HepG2 (cell line): ENCODE results near the gene WDR54. TPM values are rescaled to one million over a fixed set of nuclear protein-coding genes. Genes with fewer than 3 reads are reported as not detected.
A peak's percentile ranks its signal among the peaks of the same experiment; 100 is the strongest.

Source experiments
- ADNP ChIP-seq: sonication (generic); formaldehyde crosslinking; IDR thresholded peaks from 2 replicates; pipeline ENCODE4 v1.4.0; 2020; ENCODE audit warnings: missing genetic modification reagents
- CENPT ChIP-seq: sonication (generic); formaldehyde crosslinking; IDR thresholded peaks from 2 replicates; pipeline ENCODE4 v1.8.0; 2022; ENCODE audit warnings: low read depth, mild to moderate bottlenecking, moderate library complexity, missing genetic modification reagents
- CREM ChIP-seq, 2 experiments: sonication (generic) in 1 of 2; formaldehyde crosslinking in 1 of 2; IDR thresholded peaks; 2 replicates each; pipeline versions ENCODE4 v1.4.0 to v1.6.1; 2016 to 2020; ENCODE audit warnings: antibody characterized with exemption in 1 of 2, mild to moderate bottlenecking in 1 of 2, missing genetic modification reagents in 1 of 2
- FOXK2 ChIP-seq: fragments of 450-650 bp; IDR thresholded peaks from 2 replicates; pipeline ENCODE4 v1.6.1; 2016
- GFI1 ChIP-seq: sonication (generic); formaldehyde crosslinking; IDR thresholded peaks from 2 replicates; pipeline ENCODE4 v1.5.0; 2020; ENCODE audit warnings: missing genetic modification reagents, mild to moderate bottlenecking, borderline replicate concordance
- GTF3A ChIP-seq: sonication (generic); formaldehyde crosslinking; conservative IDR thresholded peaks from 2 replicates; pipeline ENCODE4 v1.4.0; 2020; ENCODE audit warnings: mild to moderate bottlenecking, missing genetic modification reagents
- HMGA1 ChIP-seq: sonication (generic); formaldehyde crosslinking; conservative IDR thresholded peaks from 2 replicates; pipeline ENCODE4 v1.4.0; 2020; ENCODE audit warnings: missing genetic modification reagents
- NFKB2 ChIP-seq: sonication (generic); formaldehyde crosslinking; IDR thresholded peaks from 2 replicates; pipeline ENCODE4 v1.4.0; 2020; ENCODE audit warnings: missing genetic modification reagents, borderline replicate concordance
- PCBP1 ChIP-seq: fragments of 200-400 bp; formaldehyde crosslinking; IDR thresholded peaks from 2 replicates; pipeline ENCODE4 v1.6.1; 2017; ENCODE audit warnings: mild to moderate bottlenecking, low read depth, low read length, borderline replicate concordance
- SMARCE1 ChIP-seq: fragments of 450-650 bp; IDR thresholded peaks from 2 replicates; pipeline ENCODE4 v1.6.1; 2017; ENCODE audit warnings: borderline replicate concordance
- SMYD3 ChIP-seq: sonication (generic); formaldehyde crosslinking; IDR thresholded peaks from 2 replicates; pipeline ENCODE4 v1.8.1; 2023; ENCODE audit warnings: mild to moderate bottlenecking, missing genetic modification reagents
- THAP8 ChIP-seq: sonication (generic); formaldehyde crosslinking; IDR thresholded peaks from 2 replicates; pipeline ENCODE4 v1.5.1; 2020; ENCODE audit warnings: missing genetic modification reagents, mild to moderate bottlenecking, borderline replicate concordance
- ZFP36 ChIP-seq: fragments of 150-350 bp; IDR thresholded peaks from 2 replicates; pipeline ENCODE4 v1.6.1; 2018; ENCODE audit warnings: borderline replicate concordance, low read length, low read depth; ENCODE audit not compliant: partially characterized antibody
- ZFP36L2 ChIP-seq: sonication (generic); formaldehyde crosslinking; IDR thresholded peaks from 2 replicates; pipeline ENCODE4 v1.4.0; 2020; ENCODE audit warnings: missing genetic modification reagents
- ZNF10 ChIP-seq: sonication (generic); formaldehyde crosslinking; IDR thresholded peaks from 2 replicates; pipeline ENCODE4 v1.4.0; 2020; ENCODE audit warnings: mild to moderate bottlenecking, low read depth, missing genetic modification reagents, borderline replicate concordance
- ZNF350 ChIP-seq: sonication (generic); formaldehyde crosslinking; IDR thresholded peaks from 2 replicates; pipeline ENCODE4 v1.4.0; 2020; ENCODE audit warnings: mild to moderate bottlenecking, low read depth, missing genetic modification reagents, borderline replicate concordance
- ZNF382 ChIP-seq: sonication (generic); formaldehyde crosslinking; IDR thresholded peaks from 2 replicates; pipeline ENCODE4 v1.5.0; 2020; ENCODE audit warnings: missing genetic modification reagents, mild to moderate bottlenecking, borderline replicate concordance
- ZNF788 ChIP-seq: sonication (generic); formaldehyde crosslinking; IDR thresholded peaks from 2 replicates; pipeline ENCODE4 v1.5.0; 2020; ENCODE audit warnings: mild to moderate bottlenecking, missing genetic modification reagents, borderline replicate concordance
- ZSCAN21 ChIP-seq: sonication (generic); formaldehyde crosslinking; IDR thresholded peaks from 2 replicates; pipeline ENCODE4 v1.8.0; 2022; ENCODE audit warnings: mild to moderate bottlenecking, missing genetic modification reagents, moderate library complexity, borderline replicate concordance
- polyA plus RNA-seq, 8 experiments: library from polyadenylated mRNA; depleted of rRNA in 3 of 8; stranded (reverse) in 7 of 8; unstranded in 1 of 8; fragments of >200 nt; fragmentation: Illumina TruSeq in 4 of 8; extraction: Trizol in 4 of 8; gene quantifications; 2 replicates each; pipeline versions ENCODE4 v1.2.1 to v1.2.3, GENCODE V29; 2011 to 2016; ENCODE audit warnings: low read depth in 4 of 8, missing spikeins in 1 of 8, mixed read lengths in 1 of 8; ENCODE audit not compliant: insufficient read depth in 1 of 8
- total RNA-seq, 5 experiments: library from RNA; depleted of rRNA; stranded (reverse); fragments of >200 nt; fragmentation: Illumina TruSeq; extraction: Trizol; gene quantifications; 2 replicates each; pipeline ENCODE4 v1.2.3, GENCODE V29; 2016; ENCODE audit warnings: low read depth in 1 of 5
- TF ChIP-seq, protein P1 (sequence below): sonication (generic); formaldehyde crosslinking; IDR thresholded peaks from 2 replicates; pipeline ENCODE4 v1.5.0; 2020; ENCODE audit warnings: missing genetic modification reagents, mild to moderate bottlenecking, borderline replicate concordance
- TF ChIP-seq, protein P2 (sequence below): sonication (generic); formaldehyde crosslinking; IDR thresholded peaks from 2 replicates; pipeline ENCODE4 v1.4.0; 2020; ENCODE audit warnings: mild to moderate bottlenecking, missing genetic modification reagents

The WDR54 gene
- total and polyA plus RNA-seq, 2 of the 13 experiments (the other 11 are each of a cell fraction or from before 2014, with no cell fraction given) = 2.0 to 17.3 TPM

DNA sequence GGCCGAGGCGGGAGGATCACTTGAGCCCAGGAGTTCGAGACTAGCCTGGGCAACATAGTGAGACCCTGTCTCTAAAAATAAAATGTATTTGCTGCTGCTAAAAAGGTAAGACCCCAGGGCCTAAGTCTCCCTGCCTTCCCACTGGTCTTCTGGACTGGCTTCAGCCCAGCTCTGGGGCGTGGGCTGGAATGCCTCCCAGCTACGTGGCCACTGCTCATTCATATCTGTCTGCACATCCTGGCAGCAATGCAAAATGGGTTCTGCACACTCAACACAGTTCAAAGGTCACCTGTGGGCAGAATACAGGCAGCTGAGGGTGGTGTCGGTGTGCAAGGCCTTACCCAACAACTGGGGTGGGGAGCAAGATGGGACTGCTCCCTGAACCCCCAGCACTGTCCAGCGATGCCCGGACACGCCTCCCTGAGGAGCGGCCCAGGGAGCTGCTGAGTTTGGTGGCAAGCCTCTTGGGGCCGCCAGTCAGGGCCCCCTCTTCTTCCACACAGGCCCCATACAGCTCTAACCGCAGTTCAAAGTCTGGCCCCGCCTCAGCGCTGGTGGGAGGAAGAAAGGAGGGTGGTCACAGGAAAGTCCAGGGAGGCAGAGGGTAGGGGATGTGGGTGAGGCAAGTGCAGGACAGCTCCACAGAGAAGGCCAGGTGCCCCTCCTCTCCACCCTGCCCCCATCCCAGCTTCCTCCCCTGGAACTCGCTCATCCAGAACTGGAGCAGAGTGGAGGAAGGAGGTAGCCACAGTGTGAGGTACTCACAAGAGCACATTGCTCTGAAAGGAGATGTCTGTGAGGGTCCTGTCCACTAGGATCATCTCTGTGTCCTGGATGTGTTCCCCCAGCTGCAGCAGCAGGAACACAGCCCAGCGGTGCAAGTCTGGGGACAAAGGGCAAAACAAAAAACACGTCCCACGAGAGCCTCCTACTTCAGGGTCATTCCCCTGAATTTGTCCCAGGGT, 8.2 kb downstream of the WDR54 start (continued):
- TF ChIP-seq GTF3A (no peak), SMYD3 (0 out of 2 replicates have a peak, but pooled peaks have one; percentile 27), ADNP (CRISPR knock-in tag) (no peak), ZNF10 (CRISPR knock-in tag) (no peak), CENPT (no peak; the same call in 1 of the 2 replicates), HMGA1 (CRISPR knock-in tag) (no peak), CREM (IDR thresholded peaks at IDR 0.05) (peak; percentile 75; the same call in 1 of the 2 replicates), CREM (CRISPR knock-in tag; IDR thresholded peaks at IDR 0.05) (no peak), SMARCE1 (0 out of 2 replicates have a peak, but pooled peaks have one; percentile 24), FOXK2 (no peak), GFI1 (CRISPR knock-in tag) (peak; percentile 36; the same call in 1 of the 2 replicates), ZNF788 (CRISPR knock-in tag) (peak; percentile 73; the same call in 1 of the 2 replicates), ZNF350 (peak; percentile 74), NFKB2 (0 out of 2 replicates have a peak, but pooled peaks have one; percentile 45), ZNF382 (CRISPR knock-in tag) (no peak), THAP8 (no peak), ZFP36 (no peak), PCBP1 (peak; percentile 94), ZSCAN21 (peak; percentile 64; the same call in 1 of the 2 replicates), ZFP36L2 (no peak)
- TF ChIP-seq, protein P1, sequence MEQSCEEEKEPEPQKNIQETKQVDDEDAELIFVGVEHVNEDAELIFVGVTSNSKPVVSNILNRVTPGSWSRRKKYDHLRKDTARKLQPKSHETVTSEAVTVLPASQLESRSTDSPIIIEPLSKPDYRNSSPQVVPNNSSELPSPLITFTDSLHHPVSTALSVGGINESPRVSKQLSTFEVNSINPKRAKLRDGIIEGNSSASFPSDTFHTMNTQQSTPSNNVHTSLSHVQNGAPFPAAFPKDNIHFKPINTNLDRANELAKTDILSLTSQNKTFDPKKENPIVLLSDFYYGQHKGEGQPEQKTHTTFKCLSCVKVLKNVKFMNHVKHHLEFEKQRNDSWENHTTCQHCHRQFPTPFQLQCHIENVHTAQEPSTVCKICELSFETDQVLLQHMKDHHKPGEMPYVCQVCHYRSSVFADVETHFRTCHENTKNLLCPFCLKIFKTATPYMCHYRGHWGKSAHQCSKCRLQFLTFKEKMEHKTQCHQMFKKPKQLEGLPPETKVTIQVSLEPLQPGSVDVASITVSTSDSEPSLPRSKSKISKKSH (CRISPR knock-in tag) = peak; percentile 93; the same call in 1 of the 2 replicates
- TF ChIP-seq, protein P2, sequence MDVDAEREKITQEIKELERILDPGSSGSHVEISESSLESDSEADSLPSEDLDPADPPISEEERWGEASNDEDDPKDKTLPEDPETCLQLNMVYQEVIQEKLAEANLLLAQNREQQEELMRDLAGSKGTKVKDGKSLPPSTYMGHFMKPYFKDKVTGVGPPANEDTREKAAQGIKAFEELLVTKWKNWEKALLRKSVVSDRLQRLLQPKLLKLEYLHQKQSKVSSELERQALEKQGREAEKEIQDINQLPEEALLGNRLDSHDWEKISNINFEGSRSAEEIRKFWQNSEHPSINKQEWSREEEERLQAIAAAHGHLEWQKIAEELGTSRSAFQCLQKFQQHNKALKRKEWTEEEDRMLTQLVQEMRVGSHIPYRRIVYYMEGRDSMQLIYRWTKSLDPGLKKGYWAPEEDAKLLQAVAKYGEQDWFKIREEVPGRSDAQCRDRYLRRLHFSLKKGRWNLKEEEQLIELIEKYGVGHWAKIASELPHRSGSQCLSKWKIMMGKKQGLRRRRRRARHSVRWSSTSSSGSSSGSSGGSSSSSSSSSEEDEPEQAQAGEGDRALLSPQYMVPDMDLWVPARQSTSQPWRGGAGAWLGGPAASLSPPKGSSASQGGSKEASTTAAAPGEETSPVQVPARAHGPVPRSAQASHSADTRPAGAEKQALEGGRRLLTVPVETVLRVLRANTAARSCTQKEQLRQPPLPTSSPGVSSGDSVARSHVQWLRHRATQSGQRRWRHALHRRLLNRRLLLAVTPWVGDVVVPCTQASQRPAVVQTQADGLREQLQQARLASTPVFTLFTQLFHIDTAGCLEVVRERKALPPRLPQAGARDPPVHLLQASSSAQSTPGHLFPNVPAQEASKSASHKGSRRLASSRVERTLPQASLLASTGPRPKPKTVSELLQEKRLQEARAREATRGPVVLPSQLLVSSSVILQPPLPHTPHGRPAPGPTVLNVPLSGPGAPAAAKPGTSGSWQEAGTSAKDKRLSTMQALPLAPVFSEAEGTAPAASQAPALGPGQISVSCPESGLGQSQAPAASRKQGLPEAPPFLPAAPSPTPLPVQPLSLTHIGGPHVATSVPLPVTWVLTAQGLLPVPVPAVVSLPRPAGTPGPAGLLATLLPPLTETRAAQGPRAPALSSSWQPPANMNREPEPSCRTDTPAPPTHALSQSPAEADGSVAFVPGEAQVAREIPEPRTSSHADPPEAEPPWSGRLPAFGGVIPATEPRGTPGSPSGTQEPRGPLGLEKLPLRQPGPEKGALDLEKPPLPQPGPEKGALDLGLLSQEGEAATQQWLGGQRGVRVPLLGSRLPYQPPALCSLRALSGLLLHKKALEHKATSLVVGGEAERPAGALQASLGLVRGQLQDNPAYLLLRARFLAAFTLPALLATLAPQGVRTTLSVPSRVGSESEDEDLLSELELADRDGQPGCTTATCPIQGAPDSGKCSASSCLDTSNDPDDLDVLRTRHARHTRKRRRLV (CRISPR knock-in tag) = peak; percentile 58; the same call in 1 of the 2 replicates
